K562 (cell line): ENCODE data around the gene PLXNB1. TPM values are rescaled to one million over a fixed set of nuclear protein-coding genes. Genes with fewer than 3 reads are reported as not detected.

ENCODE experiments used
- ATAC-seq: fragments of 200-7000 bp; cut with Tn5 transposase; 3 replicates; pipeline ENCODE4 v1.9.1; 2020; ENCODE audit warnings: moderate library complexity
- BruUV-seq: library from RNA; stranded (reverse); fragments of 400-500 nt; replicated peaks from 2 replicates; lab custom pipeline; 2021; lab: Mats Ljungman, UMichigan
- CTCF ChIA-PET: fragments of 300-600 bp; formaldehyde crosslinking; extraction: SDS; loops from one replicate; lab custom pipeline; 2021; ENCODE audit warnings: low intra/inter-chr PET ratio; lab: Yijun Ruan, JAX
- POLR2A ChIA-PET: fragments of 300-600, 350-650 bp; sonication (Branson Sonifier 250); formaldehyde crosslinking; extraction: SDS; loops from one replicate; lab custom pipeline; 2021; ENCODE audit warnings: antibody characterized with exemption, inconsistent platforms; lab: Yijun Ruan, JAX
- DNase-seq, 4 experiments: peaks; one replicate each; pipeline versions ENCODE4 v3.0.0 to v3.0.0-alpha.2; 2011 to 2018; ENCODE audit warnings: low spot score in 3 of 4, mixed read lengths in 3 of 4; ENCODE audit errors: extremely low read depth in 1 of 4
- FAIRE-seq: peaks from 2 replicates; lab custom pipeline; 2011; peaks lifted over from hg19 to GRCh38; lab: Jason Lieb, UNC
- H2AFZ ChIP-seq: 2 replicates; pipeline ENCODE4 v1.6.0; 2011; ENCODE audit warnings: low read depth, low read length, control low read depth, inconsistent platforms
- H3K27ac ChIP-seq: fragments of 200-600 bp; 3 replicates; pipeline ENCODE4 v1.8.0; 2011; ENCODE audit warnings: low read depth, mild to moderate bottlenecking, control low read depth, inconsistent platforms, low read length, moderate library complexity, mixed read lengths; ENCODE audit errors: extremely low read depth
- H3K27me3 ChIP-seq, 2 experiments: fragments of 300-600 bp in 1 of 2; 2 replicates in 1 of 2; 3 replicates in 1 of 2; pipeline versions ENCODE4 v1.6.0 to v1.8.0; 2011; ENCODE audit warnings: inconsistent platforms in 2 of 2, low read length in 2 of 2, mild to moderate bottlenecking in 1 of 2, mixed read lengths in 1 of 2, moderate library complexity in 1 of 2; ENCODE audit not compliant: control insufficient read depth in 2 of 2, insufficient read depth in 2 of 2
- H3K36me3 ChIP-seq: fragments of 300-600 bp; 3 replicates; pipeline ENCODE4 v1.8.0; 2011; ENCODE audit warnings: mild to moderate bottlenecking, low read length, inconsistent platforms; ENCODE audit not compliant: control insufficient read depth, insufficient read depth
- H3K4me1 ChIP-seq, 2 experiments: fragments of 200-600 bp in 1 of 2; replicated peaks in 1 of 2; 2 replicates in 1 of 2; 3 replicates in 1 of 2; pipeline versions ENCODE4 v1.5.1 to v1.8.0; 2011; ENCODE audit warnings: inconsistent platforms in 2 of 2, low read length in 2 of 2, mild to moderate bottlenecking in 1 of 2, mixed read lengths in 1 of 2, moderate library complexity in 1 of 2; ENCODE audit not compliant: control insufficient read depth in 2 of 2, insufficient read depth in 2 of 2
- H3K4me2 ChIP-seq: 2 replicates; pipeline ENCODE4 v1.6.1; 2011; ENCODE audit warnings: low read length, control low read depth, inconsistent platforms, mixed read lengths; ENCODE audit not compliant: insufficient read depth
- H3K4me3 ChIP-seq: fragments of 200-600 bp; sonication (generic), shearing (Covaris generic); 2 replicates; pipeline ENCODE4 v1.5.1; 2016; ENCODE audit warnings: control low read depth, inconsistent platforms
- H3K79me2 ChIP-seq: fragments of 200-600 bp; 3 replicates; pipeline ENCODE4 v1.8.0; 2011; ENCODE audit warnings: low read length, inconsistent platforms; ENCODE audit not compliant: control insufficient read depth, insufficient read depth
- H3K9ac ChIP-seq, 2 experiments: 2 replicates each; pipeline versions ENCODE4 v1.6.0 to v1.6.1; 2011; ENCODE audit warnings: low read depth in 2 of 2, low read length in 2 of 2, control low read depth in 1 of 2, inconsistent platforms in 1 of 2, mild to moderate bottlenecking in 1 of 2, mixed read lengths in 1 of 2; ENCODE audit not compliant: insufficient read depth in 1 of 2
- H3K9me1 ChIP-seq: one replicate; pipeline ENCODE4 v1.6.0; 2011; ENCODE audit warnings: inconsistent platforms, mild to moderate bottlenecking, low read length, moderate library complexity; ENCODE audit not compliant: control insufficient read depth, insufficient read depth
- H3K9me3 ChIP-seq: replicated peaks from 2 replicates; pipeline ENCODE4 v1.5.1; 2011; ENCODE audit warnings: low read depth, low read length, inconsistent platforms; ENCODE audit not compliant: control insufficient read depth, insufficient read depth
- H4K20me1 ChIP-seq: replicated peaks from 2 replicates; pipeline ENCODE4 v1.6.1; 2011; ENCODE audit warnings: low read length, inconsistent platforms, mixed read lengths; ENCODE audit not compliant: control insufficient read depth, insufficient read depth
- ATF1 ChIP-seq, 2 experiments: fragments of 450-650 bp in 1 of 2; IDR thresholded peaks; 2 replicates each; pipeline ENCODE4 v1.6.1; 2016; ENCODE audit warnings: missing compliant biosample characterization in 1 of 2, missing genetic modification characterization in 1 of 2
- FOXO4 ChIP-seq: fragments of 450-650 bp; formaldehyde crosslinking; IDR thresholded peaks from 2 replicates; pipeline ENCODE4 v1.4.0; 2020; ENCODE audit warnings: mild to moderate bottlenecking, moderate library complexity
- MLX ChIP-seq, 2 experiments: fragments of 450-650 bp in 1 of 2; sonication (generic) in 1 of 2; formaldehyde crosslinking; conservative IDR thresholded peaks; 2 replicates each; pipeline versions ENCODE4 v1.4.0 to v1.8.1; 2020 to 2022; ENCODE audit warnings: mild to moderate bottlenecking in 1 of 2, missing genetic modification reagents in 1 of 2
- POLR2AphosphoS5 ChIP-seq: IDR thresholded peaks from 2 replicates; pipeline ENCODE4 v1.6.1; 2011; ENCODE audit warnings: mild to moderate bottlenecking, low read depth, low read length, moderate library complexity; ENCODE audit not compliant: control insufficient read depth, insufficient read depth
- SAFB ChIP-seq: fragments of 200-400 bp; formaldehyde crosslinking; IDR thresholded peaks from 2 replicates; pipeline ENCODE4 v1.6.1; 2017; ENCODE audit warnings: low read depth, low read length, borderline replicate concordance
- STAT5A ChIP-seq: IDR thresholded peaks from 2 replicates; pipeline ENCODE4 v1.6.1; 2012; ENCODE audit warnings: low read length, inconsistent platforms, borderline replicate concordance
- U2AF2 ChIP-seq: fragments of 200-400 bp; formaldehyde crosslinking; optimal IDR thresholded peaks from 2 replicates; pipeline ENCODE3; 2017; ENCODE audit warnings: low read depth, mild to moderate bottlenecking, low read length
- ZFP1 ChIP-seq: fragments of 450-650 bp; formaldehyde crosslinking; IDR thresholded peaks from 2 replicates; pipeline ENCODE4 v1.4.0; 2020; ENCODE audit warnings: mild to moderate bottlenecking, mixed read lengths
- ZFPM2 ChIP-seq: fragments of 250-450 bp; sonication (Bioruptor Pico); IDR thresholded peaks from 2 replicates; pipeline ENCODE4 v1.5.1; 2022; ENCODE audit warnings: mild to moderate bottlenecking
- whole genome bisulfite sequencing: fragments of 100-300 bp; shearing (Covaris generic); methylation state at CpG from one replicate; pipeline ENCODE4 v1.1.6; 2016; ENCODE audit warnings: low coverage, mixed read lengths; ENCODE audit not compliant: insufficient coverage; ENCODE audit errors: missing lambda C conversion rate; 5-methylcytosine and 5-hydroxymethylcytosine counted together
- in situ Hi-C: fragments of 300-500 bp; cut with MboI; formaldehyde crosslinking; loops from 4 replicates; pipeline ENCODE4 v1.15.0; 2018; ENCODE audit warnings: inconsistent platforms, mixed read lengths
- intact Hi-C: fragments of 100-400 bp; cut with micrococcal nuclease; formaldehyde crosslinking; loops from 2 replicates; pipeline ENCODE4 v1.14.2; 2022
- polyA plus RNA-seq, 8 experiments: library from polyadenylated mRNA; depleted of rRNA in 4 of 8; stranded (reverse) in 5 of 8; unstranded in 3 of 8; fragments of >200 nt; fragmentation: Nextera tagmentation in 2 of 8; fragmentation: Illumina TruSeq in 1 of 8; extraction: Ambion mirVana in 2 of 8; extraction: Trizol in 1 of 8; gene quantifications; 2 replicates each; pipeline versions ENCODE4 v1.2.1 to v1.2.3, GENCODE V29; 2011 to 2014; ENCODE audit warnings: inconsistent platforms in 1 of 8, missing spikeins in 1 of 8
- total RNA-seq, 7 experiments: library from RNA; depleted of rRNA in 6 of 7; stranded (reverse); fragments of >200 nt in 6 of 7; fragmentation: Illumina TruSeq in 2 of 7; extraction: Trizol in 2 of 7; gene quantifications; 2 replicates each; pipeline versions ENCODE4 v1.2.1 to v1.2.3, GENCODE V29; 2011 to 2021; ENCODE audit warnings: low replicate concordance in 1 of 7

Gene PLXNB1
- total and polyA plus RNA-seq, 9 of the 15 experiments (the other 6 are each of a cell fraction or from before 2014, with no cell fraction given) = 0.17 to 17.4 (median 6.0) TPM

GRCh38 chr3:48445277-48445882 lies 15.5 kb upstream of the PLXNB1 start (continued):
- TF ChIP-seq POLR2AphosphoS5 (no peak), ATF1 (CRISPR knock-in tag; IDR thresholded peaks at IDR 0.05) (no peak), ATF1 (tag; IDR thresholded peaks at IDR 0.05) (no peak)

- BruUV-seq = no TSS peak
- POLR2A ChIA-PET = interaction anchor here (0.8 kb wide), 1 partner anchor 12 kb away, joined by 3 read pairs; the partner anchor contains the start of gene PLXNB1
Observed at GRCh38 chr3:48441940-48442339, 12.1 kb upstream of the PLXNB1 start.

More at GRCh38 chr3:48441940-48442339, 12.1 kb upstream of the PLXNB1 start:
- peaks cover 47% of the 10 kb centered on the region for H3K79me2 ChIP-seq
- peaks cover 6 to 17% of the 10 kb centered on the region in 2 experiments; a peak in 4 of 5 replicates for H3K4me1 ChIP-seq
- H3K27ac ChIP-seq = peak overlapping the region; percentile 34
- in situ Hi-C loops (no loop called here), intact Hi-C loops (no loop called here)
- no peak for FAIRE-seq
- no peak for TF ChIP-seq FOXO4 (CRISPR knock-in tag)
- TF ChIP-seq ZFP1 (CRISPR knock-in tag) = no peak
- TF ChIP-seq U2AF2 = no peak
- no peak for TF ChIP-seq SAFB
- TF ChIP-seq STAT5A = no peak
- TF ChIP-seq MLX (CRISPR knock-in tag; conservative IDR thresholded peaks at IDR 0.05) = no peak
- no peak for TF ChIP-seq ZFPM2 (CRISPR knock-in tag)
- no peaks in the 10 kb centered on the region for H4K20me1 ChIP-seq
- no peak overlapping the region for H2AFZ ChIP-seq
- H3K4me2 ChIP-seq = peak overlapping the region; percentile 58; the same call in 1 of the 2 replicates
- CTCF ChIA-PET = no interaction called here
- no peaks in the 10 kb centered on the region for H3K9me3 ChIP-seq
- no peak for ATAC-seq
- no peaks in the 10 kb centered on the region; a peak in 1 of 5 replicates for H3K27me3 ChIP-seq
- 78% methylated on average over 6 of the region's 6 CpGs for WGBS
- DNase-seq = no peak
- H3K36me3 ChIP-seq = peaks cover 27% of the 10 kb centered on the region; the same call in 2 of the 3 replicates
- H3K9me1 ChIP-seq = peaks cover 6% of the 10 kb centered on the region
- peak overlapping the region; percentile 89; the same call in 1 of the 2 replicates for H3K4me3 ChIP-seq
- peak overlapping the region; percentile 36 to 91; a peak in 2 of 4 replicates for H3K9ac ChIP-seq
